NCI-H748 (cell line): ENCODE data around the gene PLEKHA6.

Experiments
- DNase-seq: peaks from one replicate; lab custom pipeline; 2025; ENCODE audit not compliant: unreplicated experiment; lab: John Stamatoyannopoulos, UW

The PLEKHA6 gene

GRCh38 chr1:204262506-204263253 lies 97.0 kb downstream of the PLEKHA6 start:
- DNase-seq = no peak

- no peak for DNase-seq
These were observed 97.8 kb downstream of the PLEKHA6 start for GRCh38 chr1:204261746-204262505.

- DNase-seq = no peak
These were observed 98.5 kb downstream of the PLEKHA6 start for GRCh38 chr1:204261266-204261665.

- DNase-seq = no peak
These were observed 99.0 kb downstream of the PLEKHA6 start for GRCh38 chr1:204260601-204261197.

GRCh38 chr1:204259782-204260181 lies 99.9 kb downstream of the PLEKHA6 start:
- no peak for DNase-seq

GRCh38 chr1:204259196-204259595 lies 100.5 kb downstream of the PLEKHA6 start:
- no peak for DNase-seq

- peak; percentile 38 for DNase-seq
These were observed 101.3 kb downstream of the PLEKHA6 start for GRCh38 chr1:204258213-204259115.

- no peak for DNase-seq
These were observed 102.3 kb downstream of the PLEKHA6 start for GRCh38 chr1:204257446-204257845.

- DNase-seq = no peak
These were observed 103.2 kb downstream of the PLEKHA6 start for GRCh38 chr1:204256531-204256930.

GRCh38 chr1:204255966-204256365 lies 103.8 kb downstream of the PLEKHA6 start:
- no peak for DNase-seq

GRCh38 chr1:204255225-204255624 lies 104.5 kb downstream of the PLEKHA6 start:
- DNase-seq = peak; percentile 18

- no peak for DNase-seq
These were observed 105.6 kb downstream of the PLEKHA6 start for GRCh38 chr1:204254031-204254661.

GRCh38 chr1:204251926-204252689 lies 107.6 kb downstream of the PLEKHA6 start:
- no peak for DNase-seq

GRCh38 chr1:204251286-204251685 lies 108.4 kb downstream of the PLEKHA6 start:
- no peak for DNase-seq

- no peak for DNase-seq
These were observed 109.2 kb downstream of the PLEKHA6 start for GRCh38 chr1:204250428-204251030.

- DNase-seq = no peak
These were observed 109.8 kb downstream of the PLEKHA6 start for GRCh38 chr1:204249736-204250427.

- no peak for DNase-seq
These were observed 110.8 kb downstream of the PLEKHA6 start for GRCh38 chr1:204248954-204249353.

- no peak for DNase-seq
These were observed 112.9 kb downstream of the PLEKHA6 start for GRCh38 chr1:204246876-204247275.

GRCh38 chr1:204242920-204243319 lies 116.8 kb downstream of the PLEKHA6 start:
- no peak for DNase-seq
